SK-N-SH (cell line): ENCODE results near the gene OBSCN. TPM values are rescaled to one million over a fixed set of nuclear protein-coding genes. Genes with fewer than 3 reads are reported as not detected.

ENCODE experiments used
- CTCF ChIA-PET: fragments of 300-600, 350-600 bp; formaldehyde crosslinking; extraction: SDS; loops from one replicate; lab custom pipeline; 2021; lab: Yijun Ruan, JAX
- POLR2A ChIA-PET: fragments of 350-600 bp; sonication (Branson Sonifier 250); formaldehyde crosslinking; extraction: SDS; loops from one replicate; lab custom pipeline; 2020; ENCODE audit warnings: antibody characterized with exemption, inconsistent platforms; lab: Yijun Ruan, JAX
- DNase-seq: peaks from one replicate; pipeline ENCODE4 v3.0.0; 2012
- H2AFZ ChIP-seq: fragments of 200-600 bp; sonication (generic); 2 replicates; pipeline ENCODE4 v1.8.1; 2016; ENCODE audit warnings: antibody characterized with exemption, mild to moderate bottlenecking, low read depth
- H3F3A ChIP-seq: fragments of 200-600 bp; sonication (generic); replicated peaks from 2 replicates; pipeline ENCODE3; 2016; ENCODE audit warnings: antibody characterized with exemption, mild to moderate bottlenecking; ENCODE audit not compliant: insufficient read depth
- H3K27ac ChIP-seq, 2 experiments: fragments of 200-500 bp in 1 of 2; fragments of 200-600 bp in 1 of 2; sonication (Bioruptor generic) in 1 of 2; sonication (generic), shearing (Covaris generic) in 1 of 2; 2 replicates each; pipeline versions ENCODE4 v1.5.1 to v1.6.1; 2014 to 2016; ENCODE audit warnings: low read depth in 2 of 2, inconsistent platforms in 1 of 2, low read length in 1 of 2, mild to moderate bottlenecking in 1 of 2, mixed read lengths in 1 of 2
- H3K27me3 ChIP-seq: fragments of 200-600 bp; sonication (generic), shearing (Covaris generic); 2 replicates; pipeline ENCODE4 v1.6.1; 2016; ENCODE audit warnings: mixed run types; ENCODE audit not compliant: insufficient read depth
- H3K36me3 ChIP-seq, 2 experiments: fragments of 200-500 bp in 1 of 2; fragments of 200-600 bp in 1 of 2; sonication (Bioruptor generic) in 1 of 2; sonication (generic) in 1 of 2; replicated peaks in 1 of 2; 2 replicates each; pipeline versions ENCODE3 to v1.5.1; 2014 to 2016; ENCODE audit warnings: low read length in 1 of 2, mild to moderate bottlenecking in 1 of 2; ENCODE audit not compliant: insufficient read depth in 2 of 2, control insufficient read depth in 1 of 2
- H3K4me1 ChIP-seq, 2 experiments: fragments of 200-500 bp in 1 of 2; fragments of 200-600 bp in 1 of 2; sonication (Bioruptor generic) in 1 of 2; sonication (generic), shearing (Covaris generic) in 1 of 2; 2 replicates each; pipeline versions ENCODE4 v1.5.1 to v1.6.1; 2014 to 2016; ENCODE audit warnings: low read depth in 1 of 2, low read length in 1 of 2, mixed run types in 1 of 2; ENCODE audit not compliant: insufficient read depth in 2 of 2, control insufficient read depth in 1 of 2
- H3K4me2 ChIP-seq: fragments of 200-600 bp; sonication (generic), shearing (Covaris generic); 2 replicates; pipeline ENCODE4 v1.6.1; 2017; ENCODE audit warnings: mixed run types
- H3K4me3 ChIP-seq, 2 experiments: fragments of 200-500 bp in 1 of 2; fragments of 200-600 bp in 1 of 2; sonication (Bioruptor generic) in 1 of 2; sonication (generic), shearing (Covaris generic) in 1 of 2; 2 replicates each; pipeline versions ENCODE4 v1.5.1 to v1.8.1; 2014 to 2016; ENCODE audit warnings: low read depth in 2 of 2, inconsistent platforms in 1 of 2, low read length in 1 of 2, mild to moderate bottlenecking in 1 of 2, mixed read lengths in 1 of 2, moderate library complexity in 1 of 2
- H3K79me2 ChIP-seq: fragments of 200-600 bp; sonication (generic); 2 replicates; pipeline ENCODE4 v1.8.1; 2017; ENCODE audit warnings: mild to moderate bottlenecking; ENCODE audit not compliant: insufficient read depth
- H3K9ac ChIP-seq: fragments of 200-600 bp; sonication (generic); 2 replicates; pipeline ENCODE4 v1.6.1; 2017; ENCODE audit warnings: mixed run types
- H3K9me2 ChIP-seq: fragments of 200-600 bp; sonication (generic); 2 replicates; pipeline ENCODE4 v1.6.1; 2017; ENCODE audit warnings: mixed run types
- H3K9me3 ChIP-seq: fragments of 200-600 bp; sonication (generic); 2 replicates; pipeline ENCODE4 v1.6.1; 2017; ENCODE audit warnings: mixed run types, mild to moderate bottlenecking, moderate library complexity
- H4K20me1 ChIP-seq: fragments of 200-600 bp; sonication (generic); 2 replicates; pipeline ENCODE4 v1.6.1; 2017; ENCODE audit warnings: mild to moderate bottlenecking, mixed run types; ENCODE audit not compliant: insufficient read depth
- FOSL2 ChIP-seq: IDR thresholded peaks from 2 replicates; pipeline ENCODE4 v1.4.0; 2012; ENCODE audit warnings: low read depth, mild to moderate bottlenecking, moderate library complexity, borderline replicate concordance
- FOXJ3 ChIP-seq: sonication (generic); formaldehyde crosslinking; IDR thresholded peaks from 2 replicates; pipeline ENCODE4 v1.5.1; 2020; ENCODE audit warnings: mild to moderate bottlenecking, missing genetic modification reagents
- FOXM1 ChIP-seq: IDR thresholded peaks from 2 replicates; pipeline ENCODE4 v1.4.0; 2012; ENCODE audit warnings: low read depth, mild to moderate bottlenecking
- NFIC ChIP-seq: IDR thresholded peaks from 2 replicates; pipeline ENCODE4 v1.4.0; 2012; ENCODE audit warnings: borderline replicate concordance
- NRF1 ChIP-seq: IDR thresholded peaks from 2 replicates; pipeline ENCODE4 v1.6.1; 2012; ENCODE audit warnings: low read depth, mild to moderate bottlenecking, low read length
- RCOR1 ChIP-seq: fragments of 150-350 bp; IDR thresholded peaks from 2 replicates; pipeline ENCODE4 v1.6.1; 2017; ENCODE audit warnings: antibody characterized with exemption, low read length
- RXRA ChIP-seq: IDR thresholded peaks from 2 replicates; pipeline ENCODE4 v1.4.0; 2012; ENCODE audit warnings: low read depth, mild to moderate bottlenecking, borderline replicate concordance
- WGBS: methylation state at CpG from one replicate; pipeline ENCODE4 v1.1.6; 2017; ENCODE audit warnings: low lambda C conversion rate; 5-methylcytosine and 5-hydroxymethylcytosine counted together
- polyA plus RNA-seq, 3 experiments: library from polyadenylated mRNA; depleted of rRNA; stranded (reverse); fragments of >200 nt; gene quantifications; 2 replicates each; pipeline ENCODE4 v1.2.3, GENCODE V29; 2012
- TF ChIP-seq, protein P1 (sequence below): IDR thresholded peaks from 2 replicates; pipeline ENCODE4 v1.4.0; 2012; ENCODE audit warnings: low read depth, borderline replicate concordance
- TF ChIP-seq, protein P2 (sequence below): IDR thresholded peaks from 2 replicates; pipeline ENCODE4 v1.4.0; 2012; ENCODE audit warnings: low read depth, borderline replicate concordance

Gene OBSCN
- polyA plus RNA-seq, 1 of the 3 experiments (the other 2 are of a cell fraction): 4.0 TPM

DNA sequence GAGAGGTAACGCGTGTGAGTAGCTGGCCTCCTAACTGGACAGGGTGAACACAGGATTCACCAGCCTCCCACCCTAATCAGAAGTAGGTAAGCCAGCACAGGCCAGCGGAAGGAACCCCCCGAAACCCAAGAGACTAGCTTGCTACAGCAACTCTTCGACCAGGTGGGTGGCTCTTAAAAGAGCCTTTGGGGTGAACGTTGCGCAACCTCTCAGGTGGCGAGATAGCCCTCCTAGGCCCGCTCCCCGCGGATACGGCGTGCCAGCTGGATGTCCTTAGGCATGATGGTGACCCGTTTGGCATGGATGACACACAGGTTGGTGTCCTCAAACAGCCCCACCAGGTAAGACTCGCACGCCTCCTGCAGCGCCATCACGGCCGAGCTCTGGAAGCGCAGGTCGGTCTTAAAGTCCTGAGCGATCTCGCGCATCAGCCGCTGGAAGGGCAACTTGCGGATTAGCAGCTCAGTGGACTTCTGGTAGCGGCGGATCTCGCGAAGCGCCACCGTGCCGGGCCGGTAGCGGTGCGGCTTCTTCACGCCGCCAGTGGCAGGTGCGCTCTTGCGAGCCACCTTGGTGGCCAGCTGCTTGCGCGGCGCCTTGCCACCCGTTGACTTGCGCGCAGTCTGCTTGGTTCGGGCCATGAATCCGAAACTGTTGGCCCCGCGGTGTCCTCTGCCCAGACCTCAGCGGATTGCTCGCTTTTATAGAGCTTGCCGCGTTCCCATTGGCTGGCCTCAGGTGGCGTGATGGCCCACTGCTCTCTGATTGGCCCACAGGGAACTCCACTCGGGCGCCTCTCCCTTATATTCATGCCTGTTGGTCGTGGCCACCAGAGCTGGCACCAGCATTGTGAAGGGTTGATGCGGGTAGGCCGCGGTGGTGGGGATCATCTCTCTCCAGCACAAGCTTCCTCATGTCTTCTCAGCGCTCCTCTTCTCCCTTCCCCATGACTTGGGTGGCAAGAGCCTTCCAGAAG, 217.1 kb downstream of the OBSCN start:
- no peak overlapping the region for H3K9ac ChIP-seq
- POLR2A ChIA-PET: no interaction called here
- no peak overlapping the region for H3K27ac ChIP-seq
- H3K4me2 ChIP-seq: no peak overlapping the region
- no peak overlapping the region for H2AFZ ChIP-seq
- DNase-seq: no peak
- peaks cover 0 to 4% of the 10 kb centered on the region in 2 experiments; a peak in 1 of 4 replicates for H3K4me1 ChIP-seq
- H3K79me2 ChIP-seq: no peaks in the 10 kb centered on the region
- no peak overlapping the region for H3K4me3 ChIP-seq
- H3K36me3 ChIP-seq: no peaks in the 10 kb centered on the region
- no peaks in the 10 kb centered on the region for H3F3A ChIP-seq
- H3K9me3 ChIP-seq: no peaks in the 10 kb centered on the region
- H4K20me1 ChIP-seq: no peaks in the 10 kb centered on the region
- H3K9me2 ChIP-seq: no peaks in the 10 kb centered on the region
- WGBS: 96% methylated on average over 60 of the region's 62 CpGs
- no peaks in the 10 kb centered on the region for H3K27me3 ChIP-seq
- CTCF ChIA-PET: no interaction called here
- TF ChIP-seq NRF1: no peak
- TF ChIP-seq, protein P1, sequence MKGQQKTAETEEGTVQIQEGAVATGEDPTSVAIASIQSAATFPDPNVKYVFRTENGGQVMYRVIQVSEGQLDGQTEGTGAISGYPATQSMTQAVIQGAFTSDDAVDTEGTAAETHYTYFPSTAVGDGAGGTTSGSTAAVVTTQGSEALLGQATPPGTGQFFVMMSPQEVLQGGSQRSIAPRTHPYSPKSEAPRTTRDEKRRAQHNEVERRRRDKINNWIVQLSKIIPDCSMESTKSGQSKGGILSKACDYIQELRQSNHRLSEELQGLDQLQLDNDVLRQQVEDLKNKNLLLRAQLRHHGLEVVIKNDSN: no peak
- no peak for TF ChIP-seq NFIC

DNA sequence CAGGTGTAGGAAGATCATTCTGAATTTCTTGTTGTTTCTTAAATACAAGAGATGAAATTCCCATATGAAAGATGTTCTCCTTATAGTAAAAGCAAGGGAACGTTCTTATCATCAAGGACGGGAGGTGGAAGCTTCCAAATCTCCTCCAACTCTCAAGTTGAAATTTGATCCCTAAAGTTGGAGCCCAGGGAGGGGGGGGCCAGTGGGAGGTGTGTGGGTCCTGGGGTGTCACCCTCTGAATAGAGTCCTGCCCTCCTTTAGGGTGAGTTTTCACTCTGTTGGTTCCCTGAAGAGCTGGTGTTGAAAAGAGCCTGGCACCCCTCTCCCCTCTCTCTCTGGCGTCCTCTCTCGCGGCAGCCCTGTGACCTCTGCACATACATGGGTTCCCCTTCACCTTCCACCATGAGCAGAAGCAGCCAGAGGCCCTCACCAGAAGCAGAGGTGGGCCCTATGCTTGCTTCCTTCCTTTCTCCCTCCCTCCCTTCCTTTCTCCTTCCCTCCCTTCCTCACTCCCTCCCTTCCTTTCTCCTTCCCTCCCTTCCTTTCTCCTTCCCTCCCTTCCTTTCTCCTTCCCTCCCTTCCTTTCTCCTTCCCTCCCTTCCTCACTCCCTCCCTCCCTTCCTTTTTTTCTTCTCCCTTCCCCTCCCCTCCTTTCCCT, 218.8 kb downstream of the OBSCN start:
- no peaks in the 10 kb centered on the region for H3K79me2 ChIP-seq
- WGBS: 88% methylated on average over 5 of the region's 5 CpGs
- H4K20me1 ChIP-seq: no peaks in the 10 kb centered on the region
- no peak overlapping the region for H2AFZ ChIP-seq
- no peaks in the 10 kb centered on the region for H3K9me3 ChIP-seq
- TF ChIP-seq RCOR1: no peak
- TF ChIP-seq, protein P1: no peak
- TF ChIP-seq FOSL2: no peak
- no peak for TF ChIP-seq FOXJ3 (CRISPR knock-in tag)
- no peaks in the 10 kb centered on the region for H3K27me3 ChIP-seq
- no peak overlapping the region for H3K27ac ChIP-seq
- H3K4me1 ChIP-seq: peaks cover 0 to 4% of the 10 kb centered on the region in 2 experiments; a peak in 1 of 4 replicates
- no peaks in the 10 kb centered on the region for H3F3A ChIP-seq
- H3K4me2 ChIP-seq: no peak overlapping the region
- H3K4me3 ChIP-seq: no peak overlapping the region
- no peak overlapping the region for H3K9ac ChIP-seq
- no peaks in the 10 kb centered on the region for H3K36me3 ChIP-seq
- ChIA-PET CTCF (interaction anchor here (0.9 kb wide), 1 partner anchor 29 kb away, joined by 3 read pairs; no protein-coding TSS in a partner anchor), POLR2A (no interaction called here)
- DNase-seq: no peak
- no peaks in the 10 kb centered on the region for H3K9me2 ChIP-seq

DNA sequence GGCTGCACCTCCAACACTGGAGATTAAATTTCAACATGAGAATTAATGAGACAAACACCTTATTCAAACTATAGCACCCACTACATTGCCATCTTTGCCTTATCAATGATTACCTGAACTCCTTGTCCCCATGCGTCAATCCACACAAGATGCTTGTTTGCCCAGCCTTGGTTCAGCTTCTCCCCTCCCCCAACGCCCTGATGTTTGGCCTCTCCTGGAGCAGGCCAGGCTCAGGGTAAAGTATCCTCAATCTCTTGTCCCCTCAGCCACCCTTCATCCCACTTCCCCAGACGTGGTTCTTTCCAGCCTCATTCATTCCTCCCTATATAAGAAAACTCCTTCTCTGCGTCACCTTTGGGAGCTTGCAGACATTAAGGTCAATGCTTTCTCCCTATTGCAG, 220.6 kb downstream of the OBSCN start:
- no peaks in the 10 kb centered on the region for H4K20me1 ChIP-seq
- no peaks in the 10 kb centered on the region for H3F3A ChIP-seq
- H3K9me2 ChIP-seq: no peaks in the 10 kb centered on the region
- H3K4me3 ChIP-seq: no peak overlapping the region
- no peak overlapping the region for H3K27ac ChIP-seq
- no peak overlapping the region for H3K4me2 ChIP-seq
- ChIA-PET POLR2A (no interaction called here), CTCF (no interaction called here)
- H2AFZ ChIP-seq: no peak overlapping the region
- TF ChIP-seq, protein P2, sequence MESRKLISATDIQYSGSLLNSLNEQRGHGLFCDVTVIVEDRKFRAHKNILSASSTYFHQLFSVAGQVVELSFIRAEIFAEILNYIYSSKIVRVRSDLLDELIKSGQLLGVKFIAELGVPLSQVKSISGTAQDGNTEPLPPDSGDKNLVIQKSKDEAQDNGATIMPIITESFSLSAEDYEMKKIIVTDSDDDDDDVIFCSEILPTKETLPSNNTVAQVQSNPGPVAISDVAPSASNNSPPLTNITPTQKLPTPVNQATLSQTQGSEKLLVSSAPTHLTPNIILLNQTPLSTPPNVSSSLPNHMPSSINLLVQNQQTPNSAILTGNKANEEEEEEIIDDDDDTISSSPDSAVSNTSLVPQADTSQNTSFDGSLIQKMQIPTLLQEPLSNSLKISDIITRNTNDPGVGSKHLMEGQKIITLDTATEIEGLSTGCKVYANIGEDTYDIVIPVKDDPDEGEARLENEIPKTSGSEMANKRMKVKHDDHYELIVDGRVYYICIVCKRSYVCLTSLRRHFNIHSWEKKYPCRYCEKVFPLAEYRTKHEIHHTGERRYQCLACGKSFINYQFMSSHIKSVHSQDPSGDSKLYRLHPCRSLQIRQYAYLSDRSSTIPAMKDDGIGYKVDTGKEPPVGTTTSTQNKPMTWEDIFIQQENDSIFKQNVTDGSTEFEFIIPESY: no peak
- TF ChIP-seq RXRA: no peak
- no peak for TF ChIP-seq FOXM1
- TF ChIP-seq NFIC: no peak
- H3K9me3 ChIP-seq: no peaks in the 10 kb centered on the region
- H3K79me2 ChIP-seq: no peaks in the 10 kb centered on the region
- 68% methylated on average over 4 of the region's 4 CpGs for WGBS
- peaks cover 0 to 4% of the 10 kb centered on the region in 2 experiments; a peak in 1 of 4 replicates for H3K4me1 ChIP-seq
- H3K9ac ChIP-seq: no peak overlapping the region
- no peak for DNase-seq
- no peaks in the 10 kb centered on the region for H3K27me3 ChIP-seq
- H3K36me3 ChIP-seq: no peaks in the 10 kb centered on the region
